ACC112 (cell line): ENCODE measurements around the gene SMPD2.

ENCODE experiments used
- H2AFZ ChIP-seq: fragments of 200-600 bp; sonication (generic); one replicate; pipeline ENCODE4 v1.6.0; 2017; ENCODE audit warnings: antibody characterized with exemption, low read length; ENCODE audit not compliant: unreplicated experiment
- H3K27ac ChIP-seq: fragments of 200-600 bp; sonication (generic); 2 replicates; pipeline ENCODE4 v1.5.1; 2014; ENCODE audit warnings: low read depth, mild to moderate bottlenecking, antibody characterized with exemption, low read length, moderate library complexity
- H3K27me3 ChIP-seq: fragments of 200-600 bp; sonication (generic); 2 replicates; pipeline ENCODE4 v1.6.1; 2014; ENCODE audit warnings: mild to moderate bottlenecking, antibody characterized with exemption, low read length, moderate library complexity, mixed read lengths; ENCODE audit not compliant: insufficient read depth
- H3K36me3 ChIP-seq: fragments of 200-600 bp; sonication (generic); 2 replicates; pipeline ENCODE4 v1.6.1; 2016; ENCODE audit warnings: mild to moderate bottlenecking, antibody characterized with exemption, low read length, moderate library complexity, mixed read lengths; ENCODE audit not compliant: insufficient read depth
- H3K4me1 ChIP-seq: fragments of 200-600 bp; sonication (generic); one replicate; pipeline ENCODE4 v1.6.1; 2016; ENCODE audit warnings: low read length, mixed read lengths; ENCODE audit not compliant: insufficient read depth, unreplicated experiment, control insufficient read depth
- H3K4me3 ChIP-seq: fragments of 200-600 bp; sonication (generic); 2 replicates; pipeline ENCODE4 v1.5.1; 2014; ENCODE audit warnings: mild to moderate bottlenecking, low read depth, low read length
- H3K79me2 ChIP-seq: fragments of 200-600 bp; sonication (generic); one replicate; pipeline ENCODE4 v1.6.0; 2016; ENCODE audit warnings: low read length; ENCODE audit not compliant: control insufficient read depth, unreplicated experiment, insufficient read depth

SMPD2 gene

GRCh38 chr6:109424946-109425345, 15.6 kb upstream of the SMPD2 start:
- Histone ChIP-seq H3K36me3 (no peaks in the 10 kb centered on the region), H3K4me3 (peak overlapping the region; percentile 64; the same call in 1 of the 2 replicates), H3K27ac (peak overlapping the region; percentile 14; the same call in 1 of the 2 replicates), H3K4me1 (peaks cover 11% of the 10 kb centered on the region), H3K27me3 (no peaks in the 10 kb centered on the region), H3K79me2 (no peaks in the 10 kb centered on the region), H2AFZ (peak overlapping the region; percentile 87)

- Histone ChIP-seq H3K4me3 (no peak overlapping the region), H3K79me2 (no peaks in the 10 kb centered on the region), H3K27me3 (no peaks in the 10 kb centered on the region), H2AFZ (no peak overlapping the region), H3K27ac (no peak overlapping the region), H3K4me1 (peaks cover 11% of the 10 kb centered on the region), H3K36me3 (no peaks in the 10 kb centered on the region)
Measured at GRCh38 chr6:109428889-109429477, 11.5 kb upstream of the SMPD2 start.

GRCh38 chr6:109429496-109429895, 11.0 kb upstream of the SMPD2 start:
- Histone ChIP-seq H3K79me2 (no peaks in the 10 kb centered on the region), H3K27me3 (no peaks in the 10 kb centered on the region), H3K27ac (no peak overlapping the region), H3K4me1 (peaks cover 6% of the 10 kb centered on the region), H2AFZ (no peak overlapping the region), H3K4me3 (no peak overlapping the region), H3K36me3 (no peaks in the 10 kb centered on the region)

GRCh38 chr6:109434456-109434855, 6.1 kb upstream of the SMPD2 start:
- H3K79me2 ChIP-seq: no peaks in the 10 kb centered on the region
- no peaks in the 10 kb centered on the region for H3K4me1 ChIP-seq
- no peak overlapping the region for H2AFZ ChIP-seq
- H3K27ac ChIP-seq: no peak overlapping the region
- H3K36me3 ChIP-seq: no peaks in the 10 kb centered on the region
- H3K27me3 ChIP-seq: no peaks in the 10 kb centered on the region
- H3K4me3 ChIP-seq: no peak overlapping the region

GRCh38 chr6:109436041-109436440, 4.5 kb upstream of the SMPD2 start:
- Histone ChIP-seq H3K36me3 (no peaks in the 10 kb centered on the region), H3K4me3 (no peak overlapping the region), H2AFZ (no peak overlapping the region), H3K79me2 (no peaks in the 10 kb centered on the region), H3K4me1 (no peaks in the 10 kb centered on the region), H3K27ac (no peak overlapping the region), H3K27me3 (no peaks in the 10 kb centered on the region)

GRCh38 chr6:109441069-109441816, 719 bp downstream of the SMPD2 start:
- Histone ChIP-seq H3K27ac (peak overlapping the region; percentile 62; the same call in 1 of the 2 replicates), H3K79me2 (no peaks in the 10 kb centered on the region), H3K4me1 (peaks cover 7% of the 10 kb centered on the region), H3K4me3 (peak overlapping the region; percentile 87), H2AFZ (peak overlapping the region; percentile 26), H3K36me3 (no peaks in the 10 kb centered on the region), H3K27me3 (no peaks in the 10 kb centered on the region)

- Histone ChIP-seq H3K79me2 (no peaks in the 10 kb centered on the region), H2AFZ (no peak overlapping the region), H3K36me3 (no peaks in the 10 kb centered on the region), H3K4me1 (peaks cover 7% of the 10 kb centered on the region), H3K27ac (no peak overlapping the region), H3K27me3 (no peaks in the 10 kb centered on the region), H3K4me3 (no peak overlapping the region)
Measured at GRCh38 chr6:109442393-109442924, 1.9 kb downstream of the SMPD2 start.

- Histone ChIP-seq H3K79me2 (no peaks in the 10 kb centered on the region), H3K4me1 (peaks cover 7% of the 10 kb centered on the region), H3K36me3 (no peaks in the 10 kb centered on the region), H2AFZ (no peak overlapping the region), H3K27me3 (no peaks in the 10 kb centered on the region), H3K27ac (no peak overlapping the region), H3K4me3 (no peak overlapping the region)
Measured at GRCh38 chr6:109443425-109443950, 3.0 kb downstream of the SMPD2 start.

- H3K4me1 ChIP-seq: peaks cover 7% of the 10 kb centered on the region
- H3K27ac ChIP-seq: no peak overlapping the region
- no peaks in the 10 kb centered on the region for H3K36me3 ChIP-seq
- H3K27me3 ChIP-seq: no peaks in the 10 kb centered on the region
- H3K79me2 ChIP-seq: no peaks in the 10 kb centered on the region
- no peak overlapping the region for H3K4me3 ChIP-seq
- no peak overlapping the region for H2AFZ ChIP-seq
Measured at GRCh38 chr6:109445382-109445781, 4.9 kb downstream of the SMPD2 start.

GRCh38 chr6:109446072-109446471, 5.5 kb downstream of the SMPD2 start:
- Histone ChIP-seq H3K27me3 (no peaks in the 10 kb centered on the region), H3K27ac (no peak overlapping the region), H3K36me3 (no peaks in the 10 kb centered on the region), H3K79me2 (no peaks in the 10 kb centered on the region), H3K4me1 (peaks cover 7% of the 10 kb centered on the region), H3K4me3 (no peak overlapping the region), H2AFZ (no peak overlapping the region)
